ENCODE data around the gene HCRTR1.

- TF ChIP-seq, protein P1, sequence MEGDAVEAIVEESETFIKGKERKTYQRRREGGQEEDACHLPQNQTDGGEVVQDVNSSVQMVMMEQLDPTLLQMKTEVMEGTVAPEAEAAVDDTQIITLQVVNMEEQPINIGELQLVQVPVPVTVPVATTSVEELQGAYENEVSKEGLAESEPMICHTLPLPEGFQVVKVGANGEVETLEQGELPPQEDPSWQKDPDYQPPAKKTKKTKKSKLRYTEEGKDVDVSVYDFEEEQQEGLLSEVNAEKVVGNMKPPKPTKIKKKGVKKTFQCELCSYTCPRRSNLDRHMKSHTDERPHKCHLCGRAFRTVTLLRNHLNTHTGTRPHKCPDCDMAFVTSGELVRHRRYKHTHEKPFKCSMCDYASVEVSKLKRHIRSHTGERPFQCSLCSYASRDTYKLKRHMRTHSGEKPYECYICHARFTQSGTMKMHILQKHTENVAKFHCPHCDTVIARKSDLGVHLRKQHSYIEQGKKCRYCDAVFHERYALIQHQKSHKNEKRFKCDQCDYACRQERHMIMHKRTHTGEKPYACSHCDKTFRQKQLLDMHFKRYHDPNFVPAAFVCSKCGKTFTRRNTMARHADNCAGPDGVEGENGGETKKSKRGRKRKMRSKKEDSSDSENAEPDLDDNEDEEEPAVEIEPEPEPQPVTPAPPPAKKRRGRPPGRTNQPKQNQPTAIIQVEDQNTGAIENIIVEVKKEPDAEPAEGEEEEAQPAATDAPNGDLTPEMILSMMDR (IDR thresholded peaks at IDR 0.05), result no peak
- TF ChIP-seq POLR2AphosphoS5 (IDR thresholded peaks at IDR 0.05; ENCODE audit: low read depth, low read length) (no peak), EP300 (IDR thresholded peaks at IDR 0.05; ENCODE audit: borderline replicate concordance in 1 of 2, low read depth in 1 of 2, low read length in 1 of 2) (no peak), SIN3A (IDR thresholded peaks at IDR 0.05; ENCODE audit: borderline replicate concordance, low read depth, low read length) (no peak), FOXJ3 (CRISPR knock-in tag; IDR thresholded peaks at IDR 0.05) (no peak), RAD21 (IDR thresholded peaks at IDR 0.05; ENCODE audit: low read length) (no peak), YY1 (IDR thresholded peaks at IDR 0.05; ENCODE audit: low read depth) (no peak), RFX5 (IDR thresholded peaks at IDR 0.05; ENCODE audit: low read length) (no peak), MEF2A (IDR thresholded peaks at IDR 0.05; ENCODE audit: borderline replicate concordance, low read depth) (no peak), EZH2phosphoT487 (IDR thresholded peaks at IDR 0.05; ENCODE audit: borderline replicate concordance, low read depth) (no peak), FOXM1 (IDR thresholded peaks at IDR 0.05; ENCODE audit: low read depth) (no peak), GATA2 (CRISPR knock-in tag; IDR thresholded peaks at IDR 0.05) (no peak), USF1 (IDR thresholded peaks at IDR 0.05; ENCODE audit: borderline replicate concordance, low read depth) (no peak)
- TF ChIP-seq, protein P2, sequence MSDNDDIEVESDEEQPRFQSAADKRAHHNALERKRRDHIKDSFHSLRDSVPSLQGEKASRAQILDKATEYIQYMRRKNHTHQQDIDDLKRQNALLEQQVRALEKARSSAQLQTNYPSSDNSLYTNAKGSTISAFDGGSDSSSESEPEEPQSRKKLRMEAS (IDR thresholded peaks at IDR 0.05; ENCODE audit: low read depth), result no peak
Observed at GRCh38 chr1:31645274-31645568, 27.7 kb downstream of the HCRTR1 start.
